GM21786 (cell line): ENCODE measurements around the gene DBNDD2.

Source experiments
- ATAC-seq: cut with Tn5 transposase; IDR thresholded peaks from one replicate; pipeline ENCODE4 v1.9.1; 2021; ENCODE audit not compliant: unreplicated experiment

Gene DBNDD2

GRCh38 chr20:45378191-45378590, 29.9 kb upstream of the DBNDD2 start, which contains the start of gene TP53TG5:
TSS of gene TP53TG5 (minus strand) at chr20:45378325. CDS start at chr20:45378236, 89 bp downstream.
- ATAC-seq: no peak

- no peak for ATAC-seq
Observed at GRCh38 chr20:45387274-45387673, 20.8 kb upstream of the DBNDD2 start.

DNA sequence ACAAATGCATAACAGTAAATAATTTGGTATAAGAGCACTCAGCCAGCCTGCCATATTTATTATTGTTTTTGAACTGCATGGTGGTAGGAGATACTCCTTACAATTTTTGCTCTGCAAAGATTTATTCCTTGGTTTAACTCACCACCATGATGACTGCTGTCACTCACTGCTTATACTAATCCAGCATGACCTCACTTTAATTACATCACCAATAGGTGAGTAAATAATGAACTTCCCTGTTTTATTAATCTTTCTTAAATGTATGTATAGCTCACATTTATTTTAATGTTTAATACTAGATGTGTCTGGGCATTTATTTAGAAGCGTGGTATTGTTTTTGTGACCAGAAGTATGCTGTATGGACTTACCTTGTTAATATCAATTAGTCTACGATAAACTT, 17.2 kb upstream of the DBNDD2 start:
- ATAC-seq: no peak

- ATAC-seq: no peak
Observed at GRCh38 chr20:45391559-45391958, 16.5 kb upstream of the DBNDD2 start.

- no peak for ATAC-seq
Observed at GRCh38 chr20:45392733-45393132, 15.4 kb upstream of the DBNDD2 start.

DNA sequence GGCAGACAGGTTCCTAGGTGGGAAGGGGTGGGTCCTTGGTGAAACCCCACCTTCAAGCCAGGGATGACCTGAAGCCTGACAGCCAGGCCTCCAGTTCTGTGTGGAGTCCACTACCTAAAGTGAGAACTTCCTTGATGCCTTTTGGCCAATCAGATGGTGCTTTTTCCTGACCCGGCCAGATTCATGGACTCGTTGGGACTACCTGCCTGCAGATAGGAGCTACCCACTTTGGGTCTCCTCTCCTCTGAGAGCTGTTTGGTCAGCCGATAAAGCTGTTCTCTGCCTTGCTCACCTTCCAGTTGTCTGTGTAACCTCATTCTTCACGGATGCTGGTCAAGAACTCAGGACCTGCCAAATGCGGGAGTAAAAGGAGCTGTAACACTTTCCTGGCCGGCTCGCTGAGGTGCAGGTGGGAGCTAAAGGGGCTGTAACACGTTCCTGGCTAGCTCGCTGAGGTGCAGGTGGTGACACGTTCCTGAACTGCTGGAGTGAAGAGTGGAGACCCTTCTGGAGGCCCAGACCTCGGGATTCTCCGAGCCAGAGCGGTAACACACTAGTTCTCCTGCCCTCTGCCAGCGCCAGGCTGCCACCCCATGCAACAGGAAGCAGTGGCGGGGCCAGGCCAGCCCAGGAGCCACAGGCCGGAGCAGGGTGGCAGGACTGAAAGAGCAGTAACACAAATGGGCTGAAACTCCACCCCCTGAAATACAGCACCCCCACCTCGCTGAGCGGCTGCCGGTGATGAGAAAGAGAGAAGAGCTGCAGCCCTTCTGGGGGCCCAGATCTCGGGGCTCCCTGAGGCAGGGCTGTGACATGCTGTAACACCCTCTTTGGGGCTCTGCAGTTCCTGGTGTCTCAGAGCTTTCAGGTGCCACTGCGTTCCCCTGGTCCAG, 13.6 kb upstream of the DBNDD2 start:
- no peak for ATAC-seq

DNA sequence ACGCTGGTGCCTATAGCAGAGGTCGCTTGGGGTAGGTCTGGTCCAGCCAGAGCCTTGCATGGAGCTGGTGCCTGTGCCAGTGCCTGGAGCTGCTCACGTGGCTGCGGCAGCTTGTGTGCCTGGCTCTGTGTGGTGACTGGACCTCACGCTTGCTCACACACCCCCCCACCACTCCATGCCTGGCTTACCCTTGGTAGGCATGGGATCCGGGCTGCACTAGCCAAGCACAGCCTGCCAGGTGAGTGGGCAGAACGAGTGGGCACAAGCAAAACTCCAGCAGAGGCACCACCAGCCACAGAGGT, 13.0 kb upstream of the DBNDD2 start:
- ATAC-seq: no peak

DNA sequence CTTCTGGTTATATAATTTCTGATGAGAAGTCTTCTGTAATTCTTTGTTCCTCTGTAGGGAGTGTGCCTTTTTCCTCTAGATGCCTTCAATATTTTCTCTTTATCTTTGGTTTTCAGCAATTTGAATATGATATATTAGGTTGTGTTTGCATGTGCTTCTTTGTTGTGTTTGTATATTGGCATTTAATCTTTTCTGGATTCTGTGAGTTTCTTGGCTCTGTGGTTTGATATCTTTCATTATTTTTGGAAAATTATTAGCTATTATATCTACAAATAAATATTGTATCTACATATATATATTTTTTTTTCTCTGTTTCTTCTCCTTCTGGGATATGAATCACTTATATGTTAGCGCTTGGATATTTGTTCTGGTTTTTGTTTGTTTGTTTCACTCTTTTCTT, 9.1 kb upstream of the DBNDD2 start:
- no peak for ATAC-seq

DNA sequence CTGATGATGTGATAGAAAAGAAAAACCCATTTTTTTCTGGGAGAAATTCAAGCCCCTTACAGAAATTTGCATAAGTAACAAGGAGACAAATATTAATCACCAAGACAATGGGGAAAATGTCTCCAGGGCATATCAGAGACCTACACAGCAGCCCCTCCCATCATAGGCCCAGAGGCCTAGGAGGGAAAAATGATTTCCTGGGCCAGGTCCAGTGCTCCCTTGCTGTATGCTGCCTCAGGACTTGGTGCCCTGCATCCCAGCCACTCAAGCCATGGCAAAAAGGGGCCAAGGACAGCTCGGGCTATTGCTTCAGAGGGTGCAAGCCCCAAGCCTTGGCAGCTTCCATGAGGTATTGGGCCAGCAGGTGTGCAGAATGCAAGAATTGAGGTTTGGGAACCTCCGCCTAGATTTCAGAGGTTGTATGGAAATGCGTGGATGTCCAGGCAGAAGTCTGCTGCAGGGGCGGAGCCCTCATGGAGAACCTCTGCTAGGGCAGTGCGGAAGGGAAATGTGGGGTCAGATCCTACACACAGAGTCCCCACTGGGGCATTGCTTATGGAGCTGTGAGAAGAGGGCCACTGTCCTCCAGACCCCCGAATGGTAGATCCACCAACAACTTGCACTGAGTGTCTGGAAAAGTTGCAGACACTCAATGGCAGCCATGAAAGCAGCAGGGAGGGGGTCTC, 7.6 kb upstream of the DBNDD2 start:
- ATAC-seq: no peak

DNA sequence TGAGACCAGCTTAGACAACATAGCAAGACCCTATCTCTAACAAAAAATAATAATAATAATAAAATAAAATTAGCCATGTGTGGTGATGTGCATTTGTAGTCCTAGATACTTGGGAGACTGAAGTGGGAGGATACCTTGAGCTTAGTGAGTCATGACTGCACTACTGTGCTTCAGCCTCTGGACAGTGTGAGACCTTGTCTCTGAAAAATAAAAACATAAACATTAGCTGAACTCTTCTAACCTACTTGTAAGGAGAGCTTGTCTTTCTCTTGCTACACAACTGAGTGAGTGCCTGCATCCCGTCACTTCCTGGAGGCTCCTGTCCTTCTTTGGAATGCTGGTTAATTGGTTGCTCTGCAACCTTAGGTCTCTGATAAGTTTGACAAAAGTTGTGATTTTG, 5.1 kb upstream of the DBNDD2 start:
- no peak for ATAC-seq

- ATAC-seq: no peak
Observed at GRCh38 chr20:45404438-45404837, 3.7 kb upstream of the DBNDD2 start.

DNA sequence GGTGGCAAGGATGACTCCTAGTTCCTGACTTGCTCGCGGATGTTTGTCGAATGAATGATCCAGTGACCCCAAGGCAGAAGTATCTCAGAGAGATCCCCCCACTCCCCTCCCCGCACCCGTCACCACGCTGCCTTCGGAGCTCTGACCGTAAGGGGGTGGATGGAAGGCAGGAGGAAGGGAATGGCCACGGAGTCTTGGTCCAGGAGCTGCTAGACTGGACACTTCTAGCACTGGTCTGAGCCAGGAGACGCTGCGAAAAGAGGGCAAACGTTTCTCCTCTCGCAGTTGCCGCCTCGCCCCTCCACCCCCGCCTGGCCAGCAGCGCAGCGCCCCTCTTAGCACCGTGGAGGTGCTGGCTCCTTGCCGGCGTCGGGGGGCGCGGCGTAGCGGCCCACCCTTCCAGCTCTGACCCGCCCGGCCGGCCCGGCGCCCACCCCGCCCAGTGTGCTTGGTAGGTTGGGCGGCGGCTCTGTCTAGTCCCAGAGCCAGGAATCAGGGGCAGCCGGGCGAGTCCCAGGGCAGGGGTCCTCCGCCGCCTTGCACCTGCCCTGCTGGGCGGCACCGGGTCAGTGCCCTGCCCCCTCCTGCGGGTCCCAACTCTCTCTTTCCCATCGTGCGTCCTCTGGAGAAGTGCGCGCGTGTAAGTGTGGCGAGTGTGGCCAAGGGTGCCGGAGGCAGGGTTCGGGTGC, 2.4 kb upstream of the DBNDD2 start:
- ATAC-seq: no peak

GRCh38 chr20:45406260-45407066, 1.6 kb upstream of the DBNDD2 start:
- no peak for ATAC-seq

- ATAC-seq: no peak
Observed at GRCh38 chr20:45407067-45407745, 883 bp upstream of the DBNDD2 start.

- ATAC-seq: no peak
Observed at GRCh38 chr20:45408646-45409213, 641 bp downstream of the DBNDD2 start.

- ATAC-seq: no peak
Observed at GRCh38 chr20:45409521-45410272, 1.6 kb downstream of the DBNDD2 start.

- no peak for ATAC-seq
Observed at GRCh38 chr20:45410887-45411286, 2.8 kb downstream of the DBNDD2 start.

DNA sequence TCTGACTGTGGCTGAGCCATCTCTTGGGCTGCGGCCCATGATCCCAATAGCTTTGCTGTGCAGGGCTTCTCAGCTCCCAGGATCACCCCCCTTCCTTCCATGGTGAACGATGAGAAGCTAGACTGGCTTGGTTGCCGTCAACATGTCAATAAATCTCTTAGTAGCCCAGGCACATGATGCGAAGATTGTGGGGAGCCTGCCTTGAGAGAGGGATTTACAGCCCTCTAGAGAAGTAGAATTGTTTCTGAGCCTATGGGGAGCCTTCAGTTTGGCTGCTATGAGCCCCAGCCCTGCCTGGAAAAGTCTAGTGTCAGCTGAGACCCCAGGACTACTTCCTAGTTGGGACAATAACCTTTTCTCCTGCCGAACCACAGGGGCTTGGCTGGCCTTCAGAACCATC, 4.6 kb downstream of the DBNDD2 start:
- ATAC-seq: no peak

GRCh38 chr20:45413479-45413878, 5.4 kb downstream of the DBNDD2 start:
- no peak for ATAC-seq
